GM18505 (cell line): ENCODE measurements around the gene RGS19.

Experiments
- ATAC-seq: cut with Tn5 transposase; IDR thresholded peaks from one replicate; pipeline ENCODE4 v1.9.1; 2021; ENCODE audit not compliant: unreplicated experiment
- POLR2A ChIP-seq: IDR thresholded peaks from 4 replicates; pipeline ENCODE4 v1.6.1; 2011; ENCODE audit warnings: borderline replicate concordance; ENCODE audit not compliant: insufficient read depth, insufficient read length; ENCODE audit errors: extremely low read depth

The RGS19 gene

DNA sequence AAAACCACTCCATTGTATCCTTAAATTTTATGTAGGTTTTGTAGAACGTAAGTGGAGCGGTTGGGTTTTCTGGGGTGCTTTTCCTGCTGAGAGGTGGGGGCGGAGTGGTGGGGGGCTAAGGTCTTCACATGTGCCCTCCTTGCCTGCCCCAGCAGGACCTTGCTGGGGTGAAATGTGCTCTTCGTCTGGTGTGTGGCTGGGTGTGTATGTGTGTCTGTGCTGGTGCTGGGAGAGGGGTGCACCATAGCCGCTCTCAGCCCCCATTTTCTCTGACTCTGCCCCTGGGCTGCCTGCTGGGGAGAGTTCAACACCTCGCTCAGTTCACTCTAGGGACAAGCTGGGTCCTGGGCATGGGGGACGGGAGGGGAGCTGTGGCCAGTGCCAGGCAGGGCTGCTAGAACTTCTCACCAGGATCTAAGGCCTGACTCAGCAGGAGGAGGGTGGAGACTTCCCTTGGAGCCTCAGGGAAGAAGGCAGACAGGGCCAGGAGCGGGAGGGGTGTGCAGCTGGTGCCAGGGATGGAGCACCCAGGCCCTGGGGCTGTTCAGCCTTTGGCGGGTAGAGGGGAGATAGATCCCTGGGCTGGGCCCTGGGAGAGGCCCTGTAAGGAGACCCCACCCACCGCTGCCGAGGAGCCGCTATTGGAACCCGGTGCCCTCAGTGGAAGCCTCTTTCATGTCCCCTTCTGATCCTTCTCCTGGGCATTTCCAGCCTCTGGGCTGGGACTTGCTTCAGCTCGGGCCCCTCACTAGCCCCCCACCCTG, 34.7 kb downstream of the RGS19 start:
- no peak for ATAC-seq

DNA sequence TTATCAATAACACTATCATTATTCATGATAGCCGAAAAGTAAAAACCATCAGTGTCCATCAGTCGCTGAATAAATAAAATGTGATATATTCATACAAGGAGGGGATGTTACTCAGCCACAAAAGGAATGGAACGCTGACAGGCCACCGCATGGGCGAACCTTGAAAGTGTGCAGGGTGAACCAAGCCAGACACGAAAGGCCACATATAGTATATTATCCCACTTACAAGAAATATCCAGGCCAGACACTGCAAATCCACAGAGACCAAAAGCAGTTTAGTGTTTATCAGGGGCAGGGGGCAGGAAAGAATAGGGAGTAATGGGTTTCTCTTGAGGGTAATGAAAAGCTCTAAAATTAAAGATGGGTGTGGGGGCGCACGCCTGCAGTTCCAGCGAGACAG, 35.5 kb downstream of the RGS19 start:
- ATAC-seq = no peak

More for the DNA sequence above, 34.7 kb downstream of the RGS19 start:
- TF ChIP-seq POLR2A = no peak

DNA sequence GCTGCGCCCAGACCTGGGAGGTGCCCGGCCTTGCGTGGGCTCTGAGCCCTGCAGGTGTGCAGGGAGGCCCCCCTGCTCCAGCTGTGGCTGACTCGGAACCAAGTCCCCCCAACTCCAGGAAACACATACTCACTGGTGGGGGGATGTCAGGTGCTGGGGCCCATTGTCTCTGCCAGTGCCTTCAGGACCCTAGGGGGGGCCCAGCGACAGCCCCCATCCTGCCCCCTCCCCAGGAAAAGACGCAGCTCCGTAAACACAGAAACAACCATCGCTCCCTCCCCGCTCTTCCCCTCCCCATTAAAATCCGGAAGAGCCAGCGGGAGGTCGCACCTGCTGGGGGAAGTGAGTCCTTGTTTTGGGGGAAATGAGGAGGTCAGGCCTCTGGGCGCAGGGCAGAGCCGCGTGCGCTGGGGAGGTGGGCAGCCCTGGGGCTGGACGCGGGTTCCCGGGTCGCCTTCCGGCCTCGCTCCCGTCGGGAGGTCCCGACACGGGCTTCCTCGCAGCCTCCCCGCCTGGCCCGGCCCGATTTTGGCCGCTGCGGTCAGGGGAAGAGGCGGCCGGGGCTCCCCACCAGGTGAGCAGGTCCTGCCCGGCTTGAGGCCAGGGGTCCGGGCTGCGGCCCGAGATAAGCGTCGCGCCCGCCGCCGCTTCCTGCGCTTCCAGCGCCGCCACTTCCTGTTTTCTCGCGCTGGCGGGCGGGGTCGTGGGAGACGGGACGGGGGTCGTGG, 37.1 kb downstream of the RGS19 start:
- no peak for ATAC-seq

More for the DNA sequence above, 35.5 kb downstream of the RGS19 start:
- no peak for TF ChIP-seq POLR2A

DNA sequence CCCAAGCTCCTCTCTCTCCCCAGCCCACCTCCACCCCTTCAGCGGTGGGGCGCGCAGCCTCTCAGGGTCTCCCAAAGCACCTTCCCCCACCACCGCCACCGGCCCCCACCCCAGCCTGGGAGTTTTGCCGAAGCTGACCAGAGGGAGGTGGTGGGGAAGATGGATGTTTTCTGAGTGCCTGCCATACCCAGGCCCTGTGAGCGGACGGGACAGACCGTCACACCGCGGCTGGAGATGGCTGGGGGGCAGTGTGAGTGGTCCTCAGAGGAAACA, 37.6 kb downstream of the RGS19 start:
- TF ChIP-seq POLR2A = no peak

More for the DNA sequence above, 37.1 kb downstream of the RGS19 start:
- peak; percentile 40 for TF ChIP-seq POLR2A

DNA sequence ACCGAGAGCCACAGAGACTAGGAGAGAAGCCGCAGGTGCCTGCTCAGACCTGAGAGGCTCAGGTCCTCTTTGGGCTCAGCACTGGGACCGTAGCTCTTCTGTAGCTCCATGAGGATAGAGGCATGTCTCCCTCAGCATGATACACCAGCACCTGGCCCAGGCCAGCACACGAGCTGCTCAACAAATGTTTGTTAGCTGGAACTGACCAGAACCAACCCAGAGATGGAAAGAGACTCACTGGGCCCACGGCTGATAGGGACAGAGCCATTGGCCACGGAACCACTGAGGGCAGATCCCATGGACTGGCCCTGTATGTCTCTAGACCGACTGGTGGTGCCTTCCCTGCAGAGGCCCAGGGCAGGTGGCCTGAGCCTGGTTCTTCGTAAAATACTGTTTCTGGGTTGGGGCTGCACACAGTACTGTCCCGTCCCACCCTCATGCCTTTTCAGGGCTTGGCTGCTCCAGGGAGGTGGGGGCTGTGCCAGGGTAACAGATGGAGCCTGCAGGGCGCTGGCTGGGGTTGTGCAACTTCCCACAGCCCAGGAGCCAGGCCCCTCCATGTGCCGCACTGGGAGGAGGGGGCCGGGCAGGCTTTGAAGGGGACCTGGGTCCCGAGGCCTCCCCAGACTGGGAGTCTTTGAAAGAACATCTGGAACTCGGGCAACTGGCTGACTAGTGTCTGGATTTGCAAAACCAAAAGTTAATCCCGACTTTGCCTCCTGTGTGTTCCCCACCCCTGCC, 38.1 kb downstream of the RGS19 start:
- no peak for TF ChIP-seq POLR2A
- no peak for ATAC-seq

More for the DNA sequence above, 37.6 kb downstream of the RGS19 start:
- ATAC-seq = no peak

DNA sequence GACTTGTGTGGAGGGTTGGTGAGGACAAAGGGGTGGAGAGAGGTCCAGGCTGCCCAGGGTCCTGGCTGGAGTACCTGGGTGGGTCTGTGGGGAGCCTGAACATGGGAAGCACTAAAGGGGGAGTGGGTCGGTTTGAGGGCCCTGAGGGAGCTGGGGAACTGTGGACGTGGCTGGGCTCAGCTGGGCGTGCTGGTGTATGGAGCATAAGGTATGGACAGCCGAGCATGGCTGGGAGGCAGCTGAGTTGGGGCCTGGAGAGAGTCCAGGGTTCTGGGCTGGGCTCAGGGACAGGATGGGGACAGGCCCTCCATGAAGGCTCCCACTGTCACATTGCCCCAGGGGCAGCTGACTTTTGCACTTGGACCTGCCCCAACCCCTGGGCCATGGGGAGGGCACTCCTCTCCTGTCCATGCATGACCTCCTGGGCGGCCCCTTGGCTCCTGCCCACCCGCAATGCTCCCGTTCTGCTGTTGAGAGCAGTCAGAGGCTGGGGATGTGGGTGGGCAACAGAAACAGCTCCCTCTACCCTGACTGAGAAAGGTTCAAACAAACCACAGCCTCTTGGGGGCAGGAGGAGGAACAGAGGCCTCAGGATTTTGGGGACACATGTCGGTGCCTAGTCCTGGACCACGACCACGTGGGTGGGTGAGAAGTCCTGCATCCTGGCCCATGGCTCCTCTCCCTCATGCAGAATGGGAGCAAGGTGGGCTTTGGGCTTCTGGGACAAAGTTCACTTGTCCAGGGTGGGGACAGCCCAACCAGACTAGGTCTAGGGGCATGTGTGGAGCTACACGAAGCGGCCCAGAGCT, 38.9 kb downstream of the RGS19 start:
- TF ChIP-seq POLR2A = no peak
- ATAC-seq = no peak

DNA sequence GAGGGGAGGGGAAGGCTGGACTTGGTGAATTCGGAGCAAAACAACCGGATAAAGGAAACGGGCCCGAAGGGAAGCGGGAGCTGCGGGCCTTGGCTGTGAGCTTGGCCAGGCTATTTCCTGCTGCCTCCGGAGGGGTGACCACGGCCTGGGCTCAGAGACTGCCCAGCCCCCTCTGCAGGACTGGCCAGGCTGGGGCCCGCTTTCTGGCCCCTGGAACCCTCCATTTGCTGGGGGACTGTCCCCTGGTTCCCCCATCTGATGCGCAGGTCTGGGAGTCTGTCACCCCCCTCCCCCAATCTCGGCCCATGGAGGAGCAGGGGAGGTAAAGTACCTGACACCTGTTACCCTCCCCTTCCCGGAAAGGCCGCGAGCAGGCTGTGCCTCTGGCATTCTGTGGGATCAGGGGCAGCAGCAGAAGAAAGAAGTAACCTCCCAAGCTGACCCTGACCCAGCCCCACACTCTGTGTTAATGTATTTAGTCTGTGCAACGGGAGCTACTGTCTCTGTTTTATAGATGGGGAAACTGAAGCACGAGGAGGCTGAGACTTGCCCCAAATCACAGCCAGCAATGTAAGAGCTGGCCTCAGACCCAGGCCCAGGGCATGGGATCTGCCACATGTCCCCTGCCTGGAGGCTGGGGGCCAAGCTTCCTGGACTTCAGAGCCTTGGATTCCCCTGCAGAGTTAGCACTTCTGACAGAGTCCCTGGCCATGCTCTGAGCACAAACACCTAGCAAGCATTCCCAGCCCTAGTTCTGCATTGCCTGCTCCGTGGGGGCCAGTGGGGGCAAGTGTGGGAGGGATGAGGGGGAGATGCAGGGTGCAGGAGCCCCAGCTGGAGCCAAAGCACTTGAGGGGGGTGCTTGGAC, 39.8 kb downstream of the RGS19 start:
- ATAC-seq = no peak
- no peak for TF ChIP-seq POLR2A

DNA sequence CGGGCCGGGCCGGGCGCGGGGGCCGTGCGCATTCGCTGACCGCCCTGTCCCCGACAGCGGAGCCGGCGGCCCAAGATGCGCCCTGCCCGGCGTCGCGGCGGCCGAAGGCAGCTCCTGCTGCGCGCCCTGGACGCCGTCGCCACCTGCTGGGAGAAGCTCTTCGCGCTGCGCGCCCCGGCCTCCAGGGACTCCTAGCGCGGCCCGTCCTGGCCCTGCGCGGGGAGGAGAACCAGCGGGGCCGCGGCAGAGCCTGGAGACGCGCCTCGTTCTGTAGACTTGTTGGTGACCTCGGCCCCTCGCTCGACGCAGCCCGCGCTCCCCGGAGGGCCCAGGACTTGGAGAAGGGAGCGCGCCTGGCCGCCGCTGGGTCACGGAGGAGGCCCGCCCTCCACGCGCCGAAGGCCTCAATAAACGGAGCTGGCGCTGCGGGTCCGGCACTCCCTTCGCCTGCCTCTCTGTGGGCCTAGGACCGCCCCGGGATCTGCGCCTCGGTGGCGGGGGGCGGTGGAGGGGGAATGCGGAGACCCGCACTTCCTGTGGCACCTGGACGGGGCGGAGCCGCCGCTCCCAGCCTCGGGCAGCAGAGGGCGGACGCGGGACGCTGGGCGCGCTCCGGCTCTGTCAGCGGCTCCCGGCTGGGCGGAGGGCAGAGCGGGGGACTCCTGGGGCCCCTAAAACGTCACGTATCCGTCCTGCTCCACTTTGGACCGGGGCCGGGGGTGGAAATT, 40.6 kb downstream of the RGS19 start:
- ATAC-seq = peak; percentile 51
- no peak for TF ChIP-seq POLR2A

DNA sequence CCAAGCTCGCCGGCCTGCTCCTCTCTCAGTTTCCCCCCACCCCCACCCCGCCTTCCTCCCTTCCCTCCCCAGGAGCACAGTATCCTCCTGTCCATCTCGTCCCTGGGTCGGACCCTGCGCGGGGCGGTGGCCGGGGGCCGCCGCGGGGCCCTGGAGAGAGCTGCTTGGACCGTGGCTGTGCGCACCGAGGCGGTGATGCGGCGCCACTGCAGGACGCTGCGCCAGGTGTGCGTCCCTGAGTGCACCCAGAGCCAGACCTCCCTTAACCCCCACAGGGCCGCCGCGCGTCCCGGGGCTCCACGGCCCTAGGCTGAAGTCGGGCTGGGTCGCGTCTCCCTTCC, 41.1 kb downstream of the RGS19 start:
- peak; percentile 25 for ATAC-seq

DNA sequence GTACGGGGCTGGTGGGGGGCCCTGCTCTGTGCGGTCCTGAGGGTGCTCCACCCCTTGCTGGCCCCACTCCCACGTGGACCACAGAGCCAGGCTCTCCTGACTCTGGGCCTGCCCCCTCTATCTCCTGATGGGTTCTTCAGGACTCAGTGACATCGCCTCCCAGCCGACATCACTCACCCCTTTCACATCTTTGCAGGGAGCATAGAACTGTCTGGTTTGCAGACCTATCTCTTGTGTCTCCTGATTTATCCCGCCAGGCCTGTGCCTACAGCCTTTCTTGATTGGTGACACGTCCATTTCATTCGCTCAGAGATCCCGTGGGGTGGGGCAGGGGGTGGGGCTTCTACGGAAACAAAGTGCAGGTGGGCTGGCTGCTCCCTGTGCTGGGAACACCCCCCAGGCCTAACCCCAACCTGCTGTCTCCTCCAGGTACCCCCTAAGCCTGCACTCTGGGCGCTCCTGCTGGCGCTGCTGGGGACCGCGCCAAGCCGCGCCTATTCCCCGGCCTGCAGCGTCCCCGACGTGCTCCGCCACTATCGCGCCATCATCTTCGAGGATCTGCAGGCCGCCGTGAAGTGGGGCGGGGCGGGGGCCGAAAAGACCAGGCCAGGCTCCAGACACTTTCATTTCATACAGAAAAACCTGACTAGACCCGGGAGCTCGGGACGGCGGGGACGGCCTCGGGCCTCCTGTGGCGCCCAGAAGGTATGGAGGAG, 41.7 kb downstream of the RGS19 start:
- no peak for ATAC-seq
- TF ChIP-seq POLR2A = no peak

More for the DNA sequence above, 41.1 kb downstream of the RGS19 start:
- TF ChIP-seq POLR2A = no peak

DNA sequence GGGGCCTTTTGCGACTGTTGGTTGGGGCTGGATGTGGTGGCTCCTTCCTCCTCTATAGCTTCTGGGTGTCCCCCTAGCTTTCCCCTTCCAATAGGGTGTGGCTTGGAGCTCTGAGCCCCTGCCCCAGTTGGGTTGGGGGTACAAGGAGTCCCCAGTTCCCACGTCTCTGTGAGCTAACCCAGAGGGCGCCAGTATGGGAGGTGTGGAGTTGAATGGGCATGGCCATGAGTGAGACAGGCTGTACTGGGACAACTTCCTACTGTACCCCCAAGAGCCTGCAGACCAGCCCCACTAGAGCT, 42.2 kb downstream of the RGS19 start:
- TF ChIP-seq POLR2A = no peak
- no peak for ATAC-seq
